Measurements from ENCODE around the gene INTS3.

The INTS3 gene

GRCh38 chr1:153793973-153794615, 66.2 kb downstream of the INTS3 start:
- H3K27ac ChIP-seq = no peak overlapping the region
- no peak overlapping the region for H2AFZ ChIP-seq (ENCODE audit: low read depth)
- no peak overlapping the region for H3K9ac ChIP-seq
- peaks cover 9% of the 10 kb centered on the region; the same call in 1 of the 2 replicates for H3K27me3 ChIP-seq (ENCODE audit: insufficient read depth, low read depth)
- H3K79me2 ChIP-seq (ENCODE audit: insufficient read depth, low read depth) = no peaks in the 10 kb centered on the region
- H3K4me2 ChIP-seq = no peak overlapping the region
- no peaks in the 10 kb centered on the region for H4K20me1 ChIP-seq (ENCODE audit: insufficient read depth)
- TF ChIP-seq CTCF (conservative IDR thresholded peaks at IDR 0.05; ENCODE audit: low read depth, low read length) = no peak
- H3K36me3 ChIP-seq (ENCODE audit: insufficient read depth) = no peaks in the 10 kb centered on the region
- no peak overlapping the region for H3K4me3 ChIP-seq (IDR thresholded peaks at IDR 0.05; ENCODE audit: insufficient read depth, low read depth, low read length)
- peaks cover 47% of the 10 kb centered on the region for H3K4me1 ChIP-seq (ENCODE audit: low read depth, poor library complexity, severe bottlenecking)

GRCh38 chr1:153794624-153795329, 66.9 kb downstream of the INTS3 start:
- H3K27ac ChIP-seq = no peak overlapping the region
- H3K9ac ChIP-seq = no peak overlapping the region
- no peaks in the 10 kb centered on the region for H4K20me1 ChIP-seq (ENCODE audit: insufficient read depth)
- H2AFZ ChIP-seq (ENCODE audit: low read depth) = no peak overlapping the region
- TF ChIP-seq CTCF (conservative IDR thresholded peaks at IDR 0.05; ENCODE audit: low read depth, low read length) = no peak
- H3K79me2 ChIP-seq (ENCODE audit: insufficient read depth, low read depth) = no peaks in the 10 kb centered on the region
- H3K36me3 ChIP-seq (ENCODE audit: insufficient read depth) = no peaks in the 10 kb centered on the region
- no peak overlapping the region for H3K4me3 ChIP-seq (IDR thresholded peaks at IDR 0.05; ENCODE audit: insufficient read depth, low read depth, low read length)
- H3K4me1 ChIP-seq (ENCODE audit: low read depth, poor library complexity, severe bottlenecking) = peaks cover 41% of the 10 kb centered on the region
- peaks cover 9% of the 10 kb centered on the region; the same call in 1 of the 2 replicates for H3K27me3 ChIP-seq (ENCODE audit: insufficient read depth, low read depth)
- no peak overlapping the region for H3K4me2 ChIP-seq

- Histone ChIP-seq H3K4me3 (IDR thresholded peaks at IDR 0.05; ENCODE audit: insufficient read depth, low read depth, low read length) (no peak overlapping the region), H3K27ac (no peak overlapping the region), H3K9ac (no peak overlapping the region), H2AFZ (ENCODE audit: low read depth) (no peak overlapping the region), H4K20me1 (ENCODE audit: insufficient read depth) (no peaks in the 10 kb centered on the region), H3K27me3 (ENCODE audit: insufficient read depth, low read depth) (peaks cover 9% of the 10 kb centered on the region; the same call in 1 of the 2 replicates), H3K79me2 (ENCODE audit: insufficient read depth, low read depth) (no peaks in the 10 kb centered on the region), H3K4me2 (no peak overlapping the region), H3K4me1 (ENCODE audit: low read depth, poor library complexity, severe bottlenecking) (peaks cover 35% of the 10 kb centered on the region), H3K36me3 (ENCODE audit: insufficient read depth) (no peaks in the 10 kb centered on the region)
- peak; percentile 18; the same call in 1 of the 2 replicates for TF ChIP-seq CTCF (conservative IDR thresholded peaks at IDR 0.05; ENCODE audit: low read depth, low read length)
Observed at GRCh38 chr1:153795330-153795837, 67.5 kb downstream of the INTS3 start.

- Histone ChIP-seq H3K4me2 (no peak overlapping the region), H4K20me1 (ENCODE audit: insufficient read depth) (no peaks in the 10 kb centered on the region), H3K4me1 (ENCODE audit: low read depth, poor library complexity, severe bottlenecking) (peaks cover 28% of the 10 kb centered on the region), H3K4me3 (IDR thresholded peaks at IDR 0.05; ENCODE audit: insufficient read depth, low read depth, low read length) (peak overlapping the region; percentile 30), H2AFZ (ENCODE audit: low read depth) (no peak overlapping the region), H3K36me3 (ENCODE audit: insufficient read depth) (no peaks in the 10 kb centered on the region), H3K9ac (no peak overlapping the region), H3K27ac (no peak overlapping the region), H3K79me2 (ENCODE audit: insufficient read depth, low read depth) (no peaks in the 10 kb centered on the region), H3K27me3 (ENCODE audit: insufficient read depth, low read depth) (peaks cover 9% of the 10 kb centered on the region; the same call in 1 of the 2 replicates)
- TF ChIP-seq CTCF (conservative IDR thresholded peaks at IDR 0.05; ENCODE audit: low read depth, low read length) = no peak; the same call in 1 of the 2 replicates
Observed at GRCh38 chr1:153795934-153796785, 68.3 kb downstream of the INTS3 start.
